Inferior parietal cortex (tissue), 1 donor: Measurements from ENCODE around the gene SCAPER.
"Not testable (repeated sequence)": the region's sequence is repeated elsewhere in the genome, so short reads cannot be mapped to it uniquely, and the experiment has no call there.

Source experiments
- DNase-seq: peaks from one replicate; pipeline ENCODE4 v3.0.0-alpha.2; 2016; ENCODE audit errors: extremely low spot score

SCAPER gene

GRCh38 chr15:76863123-76863522 is 42.0 kb downstream of the SCAPER start:
- DNase-seq = no peak

GRCh38 chr15:76861815-76862397 is 43.2 kb downstream of the SCAPER start:
- no peak for DNase-seq

- no peak for DNase-seq
Observed at GRCh38 chr15:76860201-76860600, 44.9 kb downstream of the SCAPER start.

GRCh38 chr15:76850367-76850766 is 54.8 kb downstream of the SCAPER start:
- not testable (repeated sequence) for DNase-seq

- no peak for DNase-seq
Observed at GRCh38 chr15:76846782-76847181, 58.4 kb downstream of the SCAPER start.

- no peak for DNase-seq
Observed at GRCh38 chr15:76844096-76844495, 61.0 kb downstream of the SCAPER start.

- DNase-seq = no peak
Observed at GRCh38 chr15:76843269-76843668, 61.9 kb downstream of the SCAPER start.

- DNase-seq = peak; percentile 53
Observed at GRCh38 chr15:76840830-76841460, 64.2 kb downstream of the SCAPER start.

GRCh38 chr15:76839173-76839572 is 66.0 kb downstream of the SCAPER start:
- DNase-seq = no peak

GRCh38 chr15:76837474-76837873 is 67.7 kb downstream of the SCAPER start:
- no peak for DNase-seq

- DNase-seq = no peak
Observed at GRCh38 chr15:76829939-76830338, 75.2 kb downstream of the SCAPER start.

- no peak for DNase-seq
Observed at GRCh38 chr15:76823890-76824289, 81.2 kb downstream of the SCAPER start.

- no peak for DNase-seq
Observed at GRCh38 chr15:76823303-76823702, 81.8 kb downstream of the SCAPER start.

GRCh38 chr15:76818926-76819325 is 86.2 kb downstream of the SCAPER start:
- DNase-seq = not testable (repeated sequence)

- no peak for DNase-seq
Observed at GRCh38 chr15:76815421-76815820, 89.7 kb downstream of the SCAPER start.

- no peak for DNase-seq
Observed at GRCh38 chr15:76812381-76812780, 92.8 kb downstream of the SCAPER start.

- no peak for DNase-seq
Observed at GRCh38 chr15:76809412-76810103, 95.6 kb downstream of the SCAPER start.

- no peak for DNase-seq
Observed at GRCh38 chr15:76803049-76803571, 102.0 kb downstream of the SCAPER start.

GRCh38 chr15:76802411-76802810 is 102.7 kb downstream of the SCAPER start:
- DNase-seq = no peak

- DNase-seq = no peak
Observed at GRCh38 chr15:76799760-76800159, 105.4 kb downstream of the SCAPER start.

GRCh38 chr15:76795217-76795616 is 109.9 kb downstream of the SCAPER start:
- no peak for DNase-seq

- DNase-seq = no peak
Observed at GRCh38 chr15:76793162-76793561, 112.0 kb downstream of the SCAPER start.

- DNase-seq = no peak
Observed at GRCh38 chr15:76791511-76791910, 113.6 kb downstream of the SCAPER start.
